K562 (cell line): Measurements from ENCODE around the gene SYNGR4. TPM values are rescaled to one million over a fixed set of nuclear protein-coding genes. Genes with fewer than 3 reads are reported as not detected.

Experiments used
- ATAC-seq: fragments of 200-7000 bp; cut with Tn5 transposase; 3 replicates; pipeline ENCODE4 v1.9.1; 2020; ENCODE audit warnings: moderate library complexity
- BruUV-seq: library from RNA; stranded (reverse); fragments of 400-500 nt; replicated peaks from 2 replicates; lab custom pipeline; 2021; lab: Mats Ljungman, UMichigan
- CTCF ChIA-PET: fragments of 300-600 bp; formaldehyde crosslinking; extraction: SDS; loops from one replicate; lab custom pipeline; 2021; ENCODE audit warnings: low intra/inter-chr PET ratio; lab: Yijun Ruan, JAX
- POLR2A ChIA-PET: fragments of 300-600, 350-650 bp; sonication (Branson Sonifier 250); formaldehyde crosslinking; extraction: SDS; loops from one replicate; lab custom pipeline; 2021; ENCODE audit warnings: antibody characterized with exemption, inconsistent platforms; lab: Yijun Ruan, JAX
- DNase-seq, 4 experiments: peaks; one replicate each; pipeline versions ENCODE4 v3.0.0 to v3.0.0-alpha.2; 2011 to 2018; ENCODE audit warnings: low spot score in 3 of 4, mixed read lengths in 3 of 4; ENCODE audit errors: extremely low read depth in 1 of 4
- FAIRE-seq: peaks from 2 replicates; lab custom pipeline; 2011; peaks lifted over from hg19 to GRCh38; lab: Jason Lieb, UNC
- H2AFZ ChIP-seq: 2 replicates; pipeline ENCODE4 v1.6.0; 2011; ENCODE audit warnings: low read depth, low read length, control low read depth, inconsistent platforms
- H3K27ac ChIP-seq: fragments of 200-600 bp; 3 replicates; pipeline ENCODE4 v1.8.0; 2011; ENCODE audit warnings: low read depth, mild to moderate bottlenecking, control low read depth, inconsistent platforms, low read length, moderate library complexity, mixed read lengths; ENCODE audit errors: extremely low read depth
- H3K27me3 ChIP-seq, 2 experiments: fragments of 300-600 bp in 1 of 2; 2 replicates in 1 of 2; 3 replicates in 1 of 2; pipeline versions ENCODE4 v1.6.0 to v1.8.0; 2011; ENCODE audit warnings: inconsistent platforms in 2 of 2, low read length in 2 of 2, mild to moderate bottlenecking in 1 of 2, mixed read lengths in 1 of 2, moderate library complexity in 1 of 2; ENCODE audit not compliant: control insufficient read depth in 2 of 2, insufficient read depth in 2 of 2
- H3K36me3 ChIP-seq: fragments of 300-600 bp; 3 replicates; pipeline ENCODE4 v1.8.0; 2011; ENCODE audit warnings: mild to moderate bottlenecking, low read length, inconsistent platforms; ENCODE audit not compliant: control insufficient read depth, insufficient read depth
- H3K4me1 ChIP-seq, 2 experiments: fragments of 200-600 bp in 1 of 2; replicated peaks in 1 of 2; 2 replicates in 1 of 2; 3 replicates in 1 of 2; pipeline versions ENCODE4 v1.5.1 to v1.8.0; 2011; ENCODE audit warnings: inconsistent platforms in 2 of 2, low read length in 2 of 2, mild to moderate bottlenecking in 1 of 2, mixed read lengths in 1 of 2, moderate library complexity in 1 of 2; ENCODE audit not compliant: control insufficient read depth in 2 of 2, insufficient read depth in 2 of 2
- H3K4me2 ChIP-seq: 2 replicates; pipeline ENCODE4 v1.6.1; 2011; ENCODE audit warnings: low read length, control low read depth, inconsistent platforms, mixed read lengths; ENCODE audit not compliant: insufficient read depth
- H3K4me3 ChIP-seq: fragments of 200-600 bp; sonication (generic), shearing (Covaris generic); 2 replicates; pipeline ENCODE4 v1.5.1; 2016; ENCODE audit warnings: control low read depth, inconsistent platforms
- H3K79me2 ChIP-seq: fragments of 200-600 bp; 3 replicates; pipeline ENCODE4 v1.8.0; 2011; ENCODE audit warnings: low read length, inconsistent platforms; ENCODE audit not compliant: control insufficient read depth, insufficient read depth
- H3K9ac ChIP-seq, 2 experiments: 2 replicates each; pipeline versions ENCODE4 v1.6.0 to v1.6.1; 2011; ENCODE audit warnings: low read depth in 2 of 2, low read length in 2 of 2, control low read depth in 1 of 2, inconsistent platforms in 1 of 2, mild to moderate bottlenecking in 1 of 2, mixed read lengths in 1 of 2; ENCODE audit not compliant: insufficient read depth in 1 of 2
- H3K9me1 ChIP-seq: one replicate; pipeline ENCODE4 v1.6.0; 2011; ENCODE audit warnings: inconsistent platforms, mild to moderate bottlenecking, low read length, moderate library complexity; ENCODE audit not compliant: control insufficient read depth, insufficient read depth
- H3K9me3 ChIP-seq: replicated peaks from 2 replicates; pipeline ENCODE4 v1.5.1; 2011; ENCODE audit warnings: low read depth, low read length, inconsistent platforms; ENCODE audit not compliant: control insufficient read depth, insufficient read depth
- H4K20me1 ChIP-seq: replicated peaks from 2 replicates; pipeline ENCODE4 v1.6.1; 2011; ENCODE audit warnings: low read length, inconsistent platforms, mixed read lengths; ENCODE audit not compliant: control insufficient read depth, insufficient read depth
- IFI16 ChIP-seq: fragments of 250-450 bp; sonication (Bioruptor Pico); IDR thresholded peaks from 2 replicates; pipeline ENCODE4 v2.1.2; 2022; ENCODE audit warnings: mild to moderate bottlenecking, inconsistent platforms
- KLF13 ChIP-seq: fragments of 450-650 bp; IDR thresholded peaks from 2 replicates; pipeline ENCODE4 v1.6.1; 2016; ENCODE audit warnings: missing genetic modification characterization, low read depth, mild to moderate bottlenecking, missing compliant biosample characterization, moderate library complexity, borderline replicate concordance
- PTRF ChIP-seq: fragments of 450-650 bp; IDR thresholded peaks from 2 replicates; pipeline ENCODE4 v1.6.1; 2016; ENCODE audit warnings: mild to moderate bottlenecking, missing genetic modification characterization, missing compliant biosample characterization
- RFX5 ChIP-seq: IDR thresholded peaks from 2 replicates; pipeline ENCODE4 v1.6.1; 2011; ENCODE audit warnings: low read depth, mild to moderate bottlenecking, improper control_type of control experiment, low read length
- WGBS: fragments of 100-300 bp; shearing (Covaris generic); methylation state at CpG from one replicate; pipeline ENCODE4 v1.1.6; 2016; ENCODE audit warnings: low coverage, mixed read lengths; ENCODE audit not compliant: insufficient coverage; ENCODE audit errors: missing lambda C conversion rate; 5-methylcytosine and 5-hydroxymethylcytosine counted together
- in situ Hi-C: fragments of 300-500 bp; cut with MboI; formaldehyde crosslinking; loops from 4 replicates; pipeline ENCODE4 v1.15.0; 2018; ENCODE audit warnings: inconsistent platforms, mixed read lengths
- intact Hi-C: fragments of 100-400 bp; cut with micrococcal nuclease; formaldehyde crosslinking; loops from 2 replicates; pipeline ENCODE4 v1.14.2; 2022
- polyA plus RNA-seq, 8 experiments: library from polyadenylated mRNA; depleted of rRNA in 4 of 8; stranded (reverse) in 5 of 8; unstranded in 3 of 8; fragments of >200 nt; fragmentation: Nextera tagmentation in 2 of 8; fragmentation: Illumina TruSeq in 1 of 8; extraction: Ambion mirVana in 2 of 8; extraction: Trizol in 1 of 8; gene quantifications; 2 replicates each; pipeline versions ENCODE4 v1.2.1 to v1.2.3, GENCODE V29; 2011 to 2014; ENCODE audit warnings: inconsistent platforms in 1 of 8, missing spikeins in 1 of 8
- total RNA-seq, 7 experiments: library from RNA; depleted of rRNA in 6 of 7; stranded (reverse); fragments of >200 nt in 6 of 7; fragmentation: Illumina TruSeq in 2 of 7; extraction: Trizol in 2 of 7; gene quantifications; 2 replicates each; pipeline versions ENCODE4 v1.2.1 to v1.2.3, GENCODE V29; 2011 to 2021; ENCODE audit warnings: low replicate concordance in 1 of 7
- TF ChIP-seq, protein P1 (sequence below): fragments of 450-650 bp; IDR thresholded peaks from 2 replicates; pipeline ENCODE4 v1.6.1; 2016; ENCODE audit warnings: borderline replicate concordance

Gene SYNGR4
- total and polyA plus RNA-seq, 9 of the 15 experiments (the other 6 are each of a cell fraction or from before 2014, with no cell fraction given), result 0.07 to 0.14 TPM; not detected in 7

DNA sequence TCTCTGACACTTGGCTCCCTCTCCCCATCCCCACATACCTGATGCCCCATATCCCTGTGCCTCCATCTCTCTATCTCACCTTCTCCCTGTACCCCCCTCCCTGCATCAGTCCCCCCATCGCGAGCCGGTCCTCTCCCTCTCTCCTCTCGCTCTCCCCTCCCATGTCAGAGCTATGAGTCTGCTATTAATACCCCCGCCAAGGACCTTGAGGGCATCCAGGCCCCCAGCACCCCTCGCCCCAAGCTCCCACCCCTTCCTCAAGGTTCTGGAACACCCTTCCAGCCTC is 30.9 kb downstream of the SYNGR4 start:
- no peak for ATAC-seq

More for the DNA sequence above, 30.9 kb downstream of the SYNGR4 start:
- no peaks in the 10 kb centered on the region for H3K27me3 ChIP-seq
- in situ Hi-C loops (no loop called here), intact Hi-C loops (loop anchor here (10.0 kb wide), 2 partner anchors 70 to 100 kb away; partner anchors contain the start of gene EMP3)
- H3K36me3 ChIP-seq, result no peaks in the 10 kb centered on the region
- no peak overlapping the region for H2AFZ ChIP-seq
- CTCF ChIA-PET, result no interaction called here
- H3K4me3 ChIP-seq, result no peak overlapping the region
- no TSS peak for BruUV-seq
- H3K4me1 ChIP-seq, result peaks cover 34 to 90% of the 10 kb centered on the region in 2 experiments
- no peak for FAIRE-seq
- peaks cover 4% of the 10 kb centered on the region; the same call in 1 of the 2 replicates for H4K20me1 ChIP-seq
- peaks cover 33% of the 10 kb centered on the region for H3K79me2 ChIP-seq
- H3K9ac ChIP-seq, result no peak overlapping the region; a peak in 1 of 4 replicates
- no peak for DNase-seq
- H3K9me3 ChIP-seq, result no peaks in the 10 kb centered on the region
- POLR2A ChIA-PET, result interaction anchor here (0.5 to 0.6 kb wide), 3 partner anchors 25 to 665 kb away, joined by 3 read pairs; no protein-coding TSS in a partner anchor
- no peak overlapping the region for H3K27ac ChIP-seq
- no CpG with 5 or more reads among the region's 6 CpGs for WGBS
- no peaks in the 10 kb centered on the region for H3K9me1 ChIP-seq
- TF ChIP-seq, protein P1, sequence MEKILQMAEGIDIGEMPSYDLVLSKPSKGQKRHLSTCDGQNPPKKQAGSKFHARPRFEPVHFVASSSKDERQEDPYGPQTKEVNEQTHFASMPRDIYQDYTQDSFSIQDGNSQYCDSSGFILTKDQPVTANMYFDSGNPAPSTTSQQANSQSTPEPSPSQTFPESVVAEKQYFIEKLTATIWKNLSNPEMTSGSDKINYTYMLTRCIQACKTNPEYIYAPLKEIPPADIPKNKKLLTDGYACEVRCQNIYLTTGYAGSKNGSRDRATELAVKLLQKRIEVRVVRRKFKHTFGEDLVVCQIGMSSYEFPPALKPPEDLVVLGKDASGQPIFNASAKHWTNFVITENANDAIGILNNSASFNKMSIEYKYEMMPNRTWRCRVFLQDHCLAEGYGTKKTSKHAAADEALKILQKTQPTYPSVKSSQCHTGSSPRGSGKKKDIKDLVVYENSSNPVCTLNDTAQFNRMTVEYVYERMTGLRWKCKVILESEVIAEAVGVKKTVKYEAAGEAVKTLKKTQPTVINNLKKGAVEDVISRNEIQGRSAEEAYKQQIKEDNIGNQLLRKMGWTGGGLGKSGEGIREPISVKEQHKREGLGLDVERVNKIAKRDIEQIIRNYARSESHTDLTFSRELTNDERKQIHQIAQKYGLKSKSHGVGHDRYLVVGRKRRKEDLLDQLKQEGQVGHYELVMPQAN, result no peak
- TF ChIP-seq IFI16 (CRISPR knock-in tag), result no peak
- TF ChIP-seq KLF13, result no peak
- TF ChIP-seq RFX5, result no peak
- no peak for TF ChIP-seq PTRF
- no peak overlapping the region for H3K4me2 ChIP-seq
